ENCODE data around the gene MACROD2. TPM values are rescaled to one million over a fixed set of nuclear protein-coding genes. Genes with fewer than 3 reads are reported as not detected.

MACROD2 gene
- total RNA-seq, 3 donors from 2014 or later = 3.2 to 7.6 (median 6.4) TPM

DNA sequence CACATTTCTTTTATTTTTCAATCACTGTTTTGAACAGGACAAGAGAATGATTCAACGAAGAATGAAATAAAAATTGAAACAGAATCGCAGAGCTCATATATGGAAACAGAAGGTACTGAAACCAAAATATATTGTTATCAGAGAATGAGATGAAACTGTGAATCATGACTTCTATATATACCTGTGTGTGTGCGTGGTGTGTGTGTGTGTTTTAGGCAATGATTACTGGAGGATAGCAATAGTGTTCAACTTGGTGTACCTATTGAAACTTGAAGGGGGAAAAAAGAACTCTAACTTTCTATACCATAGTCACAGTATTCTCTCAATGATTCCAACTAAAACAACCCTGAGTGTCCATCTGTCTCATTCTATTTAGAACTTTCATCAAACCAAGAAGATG is 1991.4 kb downstream of the MACROD2 start:
- intact Hi-C loops (cut with DNase I, micrococcal nuclease) = no loop called here
- ATAC-seq = no peak
- H3K4me1 ChIP-seq (ENCODE audit: low read depth) = no peaks in the 10 kb centered on the region
- H3K9me3 ChIP-seq = no peaks in the 10 kb centered on the region
- H3K36me3 ChIP-seq (ENCODE audit: low read depth) = no peaks in the 10 kb centered on the region
- TF ChIP-seq, protein P1, sequence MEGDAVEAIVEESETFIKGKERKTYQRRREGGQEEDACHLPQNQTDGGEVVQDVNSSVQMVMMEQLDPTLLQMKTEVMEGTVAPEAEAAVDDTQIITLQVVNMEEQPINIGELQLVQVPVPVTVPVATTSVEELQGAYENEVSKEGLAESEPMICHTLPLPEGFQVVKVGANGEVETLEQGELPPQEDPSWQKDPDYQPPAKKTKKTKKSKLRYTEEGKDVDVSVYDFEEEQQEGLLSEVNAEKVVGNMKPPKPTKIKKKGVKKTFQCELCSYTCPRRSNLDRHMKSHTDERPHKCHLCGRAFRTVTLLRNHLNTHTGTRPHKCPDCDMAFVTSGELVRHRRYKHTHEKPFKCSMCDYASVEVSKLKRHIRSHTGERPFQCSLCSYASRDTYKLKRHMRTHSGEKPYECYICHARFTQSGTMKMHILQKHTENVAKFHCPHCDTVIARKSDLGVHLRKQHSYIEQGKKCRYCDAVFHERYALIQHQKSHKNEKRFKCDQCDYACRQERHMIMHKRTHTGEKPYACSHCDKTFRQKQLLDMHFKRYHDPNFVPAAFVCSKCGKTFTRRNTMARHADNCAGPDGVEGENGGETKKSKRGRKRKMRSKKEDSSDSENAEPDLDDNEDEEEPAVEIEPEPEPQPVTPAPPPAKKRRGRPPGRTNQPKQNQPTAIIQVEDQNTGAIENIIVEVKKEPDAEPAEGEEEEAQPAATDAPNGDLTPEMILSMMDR (IDR thresholded peaks at IDR 0.05) = no peak
- no peak overlapping the region for H3K4me3 ChIP-seq
- no peak for DNase-seq

- no peak overlapping the region for H3K4me3 ChIP-seq
- no peaks in the 10 kb centered on the region for H3K4me1 ChIP-seq (ENCODE audit: low read depth)
- DNase-seq (no peak), ATAC-seq (no peak)
- intact Hi-C loops (cut with DNase I, micrococcal nuclease) = no loop called here
- H3K9me3 ChIP-seq = peaks cover 3% of the 10 kb centered on the region
- TF ChIP-seq, protein P1 (IDR thresholded peaks at IDR 0.05) = no peak
- H3K36me3 ChIP-seq (ENCODE audit: low read depth) = no peaks in the 10 kb centered on the region
Observed at GRCh38 chr20:15991279-15991678, 1996.0 kb downstream of the MACROD2 start.

- Histone ChIP-seq H3K4me1 (ENCODE audit: low read depth) (no peaks in the 10 kb centered on the region), H3K9me3 (peaks cover 15% of the 10 kb centered on the region)
- no peak for DNase-seq
Observed at GRCh38 chr20:15992564-15992963, 1997.2 kb downstream of the MACROD2 start.

DNA sequence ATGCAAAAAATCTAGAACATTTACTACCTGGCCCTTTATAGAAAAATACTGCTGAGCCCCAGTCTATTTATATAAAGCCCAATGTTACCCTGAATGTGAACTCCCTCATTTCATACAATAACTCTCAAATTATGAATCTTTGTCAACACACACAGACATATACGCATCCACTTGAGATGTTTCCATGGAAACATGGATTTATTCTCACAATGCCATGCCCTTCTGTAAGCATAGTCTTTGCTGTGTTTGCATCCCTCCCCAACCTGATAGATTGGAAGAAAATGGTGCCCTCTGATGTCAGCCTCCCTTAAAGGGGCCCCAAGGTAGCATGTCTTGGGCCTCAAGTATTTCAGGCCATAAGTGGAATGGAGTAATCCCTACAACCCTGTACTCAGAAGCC is 2004.8 kb downstream of the MACROD2 start:
- no peaks in the 10 kb centered on the region for H3K36me3 ChIP-seq (ENCODE audit: low read depth)
- no peaks in the 10 kb centered on the region for H3K4me1 ChIP-seq (ENCODE audit: low read depth)
- TF ChIP-seq, protein P1 (IDR thresholded peaks at IDR 0.05) = no peak
- peaks cover 27% of the 10 kb centered on the region for H3K9me3 ChIP-seq
- H3K4me3 ChIP-seq = no peak overlapping the region
- intact Hi-C loops (cut with DNase I, micrococcal nuclease) = no loop called here
- no peak for ATAC-seq
- no peak for DNase-seq

More at GRCh38 chr20:15992564-15992963, 1997.2 kb downstream of the MACROD2 start:
- ATAC-seq = no peak
- Histone ChIP-seq H3K36me3 (ENCODE audit: low read depth) (no peaks in the 10 kb centered on the region), H3K4me3 (no peak overlapping the region)
- TF ChIP-seq, protein P1 (IDR thresholded peaks at IDR 0.05) = no peak
- intact Hi-C loops (cut with DNase I, micrococcal nuclease) = no loop called here

DNA sequence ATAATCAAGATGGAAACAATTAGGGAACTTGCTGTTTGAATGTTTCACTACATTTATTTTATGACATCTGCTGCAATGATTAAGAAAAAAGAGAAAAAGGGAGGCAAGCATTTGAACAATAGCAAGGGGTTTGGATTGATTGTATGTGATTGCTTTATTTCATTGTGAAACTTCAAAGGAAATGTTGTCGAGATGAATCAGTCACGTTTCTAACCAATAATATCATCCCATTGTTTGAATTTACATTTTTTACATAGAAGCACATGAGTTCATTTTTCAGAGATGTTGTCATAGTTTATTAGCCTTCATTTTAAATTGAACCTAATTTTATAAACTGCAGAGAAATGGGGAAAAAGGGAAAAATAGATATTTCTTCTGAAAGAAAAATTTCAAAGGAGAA is 2006.0 kb downstream of the MACROD2 start:
- intact Hi-C loops (cut with DNase I, micrococcal nuclease) = no loop called here
- no peak for ATAC-seq
- Histone ChIP-seq H3K36me3 (ENCODE audit: low read depth) (no peaks in the 10 kb centered on the region), H3K4me3 (no peak overlapping the region), H3K4me1 (ENCODE audit: low read depth) (no peaks in the 10 kb centered on the region), H3K9me3 (peaks cover 24% of the 10 kb centered on the region)
- no peak for DNase-seq
- TF ChIP-seq, protein P1 (IDR thresholded peaks at IDR 0.05) = no peak

DNA sequence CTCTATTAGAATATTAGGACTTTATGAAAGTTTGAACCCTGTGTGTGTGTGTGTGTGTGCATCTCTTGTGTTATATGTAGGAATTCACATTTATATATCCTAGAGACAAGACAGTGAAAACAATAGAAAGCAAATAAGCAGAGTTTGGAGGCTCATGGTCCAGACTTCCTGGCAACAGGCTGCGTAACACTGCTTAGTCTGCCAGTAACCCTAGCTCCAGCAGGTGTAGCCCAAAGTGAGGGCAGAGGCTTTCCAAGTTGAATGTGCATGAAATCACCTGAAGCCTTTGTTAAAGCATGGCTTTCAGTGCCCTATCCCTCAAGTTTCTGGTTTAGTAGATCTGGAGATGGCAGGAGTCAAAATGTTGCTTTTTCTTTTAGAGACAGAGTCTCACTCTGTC is 2008.0 kb downstream of the MACROD2 start:
- no peaks in the 10 kb centered on the region for H3K4me1 ChIP-seq (ENCODE audit: low read depth)
- TF ChIP-seq, protein P1 (IDR thresholded peaks at IDR 0.05) = no peak
- DNase-seq (no peak), ATAC-seq (no peak)
- no peak overlapping the region for H3K4me3 ChIP-seq
- H3K9me3 ChIP-seq = peaks cover 4% of the 10 kb centered on the region
- no peaks in the 10 kb centered on the region for H3K36me3 ChIP-seq (ENCODE audit: low read depth)
- intact Hi-C loops (cut with DNase I, micrococcal nuclease) = no loop called here
